Right ventricle myocardium inferior (tissue), 1 donor: Measurements from ENCODE around the gene MCCC1. TPM values are rescaled to one million over a fixed set of nuclear protein-coding genes. Genes with fewer than 3 reads are reported as not detected.

Source experiments
- ATAC-seq: fragments of 200-7000 bp; cut with Tn5 transposase; one replicate; pipeline ENCODE4 v1.9.1; 2020; ENCODE audit warnings: mild to moderate bottlenecking, moderate library complexity
- DNase-seq: peaks from one replicate; pipeline ENCODE4 v3.0.0; 2021; ENCODE audit errors: missing footprints
- intact Hi-C: fragments of 100-400 bp; cut with DNase I; formaldehyde crosslinking; loops from one replicate; pipeline ENCODE4 v1.11.0; 2022
- total RNA-seq: library from RNA; stranded (reverse); fragmentation: NEBNext Ultra II Directional; extraction: Animal tissue kit (Norgen Biotek cat#: 25700); gene quantifications from one replicate; pipeline ENCODE4 v1.2.1, GENCODE V29; 2021
- donor health status: DM: no; HTN: yes; CAD: no; lungs with severe emphysema.

Gene MCCC1
- total RNA-seq, 1 donor from 2014 or later = 50.6 TPM

DNA sequence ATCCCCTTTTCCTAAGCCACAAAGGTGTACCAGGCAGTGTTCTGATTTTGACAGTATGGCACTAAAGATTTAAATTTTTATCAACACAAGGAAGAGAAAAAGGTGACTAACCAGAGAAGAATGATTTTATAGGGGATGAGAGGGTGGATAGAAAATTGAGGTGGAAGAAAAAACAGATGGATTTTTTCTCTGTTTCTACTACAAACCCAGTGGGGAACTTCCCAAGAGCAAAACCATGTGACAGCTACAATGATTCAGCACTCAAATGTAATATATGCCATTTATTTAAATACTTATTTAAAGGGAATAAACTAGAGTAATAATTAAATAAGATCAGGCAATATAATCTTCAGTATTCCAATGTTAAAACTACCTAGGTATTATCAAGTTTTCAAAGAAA is 130.0 kb downstream of the MCCC1 start:
- intact Hi-C loops = no loop called here
- ATAC-seq (no peak), DNase-seq (no peak)

DNA sequence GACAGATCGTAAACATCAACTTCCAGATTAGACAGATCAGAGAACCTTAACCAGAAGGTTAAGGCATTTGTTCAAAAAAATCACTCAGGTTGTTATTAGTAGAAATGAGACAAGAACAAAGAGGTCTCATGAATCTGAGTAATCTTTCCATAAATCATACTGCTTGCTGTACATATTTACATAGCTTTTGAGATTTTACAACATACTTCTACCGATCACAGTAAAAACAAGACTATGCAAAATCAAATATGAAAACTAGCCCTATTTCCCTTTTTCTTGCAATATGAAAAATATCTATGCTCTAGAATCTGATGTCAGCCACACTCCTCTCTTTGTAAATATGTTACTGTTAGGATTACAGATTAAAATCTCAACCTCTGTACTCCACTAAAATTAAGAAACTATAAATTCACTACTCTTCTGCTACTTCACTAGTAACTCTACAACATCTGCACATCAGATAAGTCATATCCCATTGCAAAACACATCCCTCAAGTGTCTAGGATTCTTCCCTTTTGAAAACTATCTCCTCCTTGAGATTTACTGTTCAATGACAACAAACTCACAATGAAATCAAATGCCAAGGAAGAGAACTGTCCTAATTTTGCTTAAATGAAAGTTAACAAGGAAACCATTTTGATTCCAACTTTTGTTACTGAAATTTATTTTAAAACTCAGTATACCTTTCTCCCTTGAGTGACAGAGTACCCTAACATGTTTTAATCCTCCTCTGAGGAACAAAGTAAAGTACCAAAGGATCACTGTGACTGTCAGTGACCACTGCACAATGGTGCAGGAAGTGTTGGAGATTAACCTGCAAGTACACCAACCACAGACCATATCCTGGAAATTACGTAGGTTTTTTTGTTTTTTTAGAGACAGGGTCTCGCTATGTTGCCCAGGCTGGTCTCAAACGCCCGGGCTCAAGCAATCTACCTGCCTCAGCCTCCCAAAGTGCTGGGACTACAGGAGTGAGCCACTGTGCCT is 131.8 kb downstream of the MCCC1 start:
- no peak for DNase-seq
- ATAC-seq = no peak
- intact Hi-C loops = no loop called here

DNA sequence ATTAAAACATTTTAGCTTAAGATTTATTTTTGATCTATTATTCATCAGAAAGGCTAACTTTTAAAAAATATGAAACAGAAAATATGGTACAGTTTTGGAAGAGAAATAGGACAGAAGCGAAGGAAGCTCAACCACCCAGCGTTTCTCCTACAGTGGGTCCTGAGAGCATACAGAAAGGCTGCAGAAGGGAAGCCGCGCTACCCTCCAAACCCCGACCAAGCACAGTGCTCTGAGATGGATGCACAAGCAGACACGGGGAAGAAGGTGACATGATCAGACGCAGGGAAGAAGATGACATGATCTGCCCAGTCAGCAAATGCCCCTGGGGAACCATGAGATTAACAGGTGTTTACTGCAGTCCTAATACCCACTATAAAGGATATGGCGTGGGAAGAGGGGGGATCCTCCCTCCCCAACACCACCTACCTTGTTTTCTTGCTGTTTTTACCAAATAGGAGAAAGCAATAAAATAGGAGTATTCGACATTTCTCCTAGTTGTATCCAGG is 133.4 kb downstream of the MCCC1 start:
- DNase-seq (no peak), ATAC-seq (no peak)
- intact Hi-C loops = no loop called here

Other genes with a start within 250 kb of the MCCC1 start
- 36.9 TPM for gene DCUN1D1, start 119.0 kb downstream of the MCCC1 start, total RNA-seq
- gene LAMP3, start 63.2 kb upstream of the MCCC1 start, total RNA-seq = not detected
- gene B3GNT5, start 153.8 kb upstream of the MCCC1 start, total RNA-seq = 2.0 TPM